ENCODE data around the gene RTRAF.

DNA sequence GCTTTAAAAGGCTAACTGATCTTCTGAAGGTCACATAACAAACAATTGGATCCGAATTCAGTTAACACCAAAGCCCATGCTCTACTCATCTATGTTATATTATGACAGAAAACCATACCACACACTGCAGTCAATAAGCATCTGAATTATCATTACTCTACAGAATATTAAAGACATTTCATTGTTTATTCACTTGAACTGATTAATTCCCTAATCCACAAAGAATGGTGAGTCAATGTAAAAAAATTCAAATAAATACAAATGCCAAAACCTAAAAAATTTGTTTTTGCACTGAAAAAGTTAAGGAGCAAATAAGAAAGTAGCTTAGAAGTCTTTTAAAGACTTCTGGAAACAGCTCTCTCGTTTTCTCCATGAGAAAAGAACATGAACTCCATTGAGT, 65.8 kb downstream of the RTRAF start:
- TF ChIP-seq CTCF (conservative IDR thresholded peaks at IDR 0.05): no peak
- no peak for TF ChIP-seq ZFX (IDR thresholded peaks at IDR 0.05)
